HG03457 (cell line): ENCODE results near the gene DOK7.

Experiments
- ATAC-seq: cut with Tn5 transposase; IDR thresholded peaks from one replicate; pipeline ENCODE4 v1.9.1; 2021; ENCODE audit warnings: moderate number of reproducible peaks; ENCODE audit not compliant: unreplicated experiment

DOK7 gene

DNA sequence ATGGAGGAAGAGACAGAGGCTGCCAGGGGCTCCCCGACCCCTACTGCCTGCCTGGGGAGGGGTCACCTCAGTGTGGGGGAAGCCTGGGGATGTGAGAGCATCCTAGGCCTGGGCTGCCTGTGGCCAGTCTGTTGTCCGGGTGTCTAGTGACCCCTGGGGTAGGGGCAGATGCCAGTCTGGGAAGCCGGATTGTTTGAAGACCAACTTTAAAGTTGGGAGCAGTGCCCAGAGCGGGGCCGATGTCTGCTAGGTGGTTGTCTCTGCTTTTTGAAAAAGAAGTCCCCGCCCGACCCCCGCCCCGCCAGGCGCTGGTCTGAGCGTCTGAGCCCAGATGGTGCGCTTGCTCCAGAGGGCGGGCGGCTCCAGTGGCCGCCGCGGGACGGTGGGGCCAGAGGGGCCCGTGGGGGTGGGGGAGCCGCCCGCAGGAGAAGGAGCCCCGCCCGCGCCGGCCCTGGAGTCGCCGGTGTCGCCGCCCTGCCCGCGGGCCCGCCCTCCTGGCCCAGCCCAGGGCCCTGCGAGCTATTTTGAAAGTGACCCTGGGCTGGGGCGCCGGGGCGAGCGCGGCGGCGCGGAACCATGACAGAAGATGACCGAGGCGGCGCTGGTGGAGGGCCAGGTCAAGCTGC lies at the start of gene DOK7:
Gene DOK7, plus strand, starts transcription at position 517 of the 626 bp plus-strand sequence. Its CDS starts 70 bp downstream, at position 587.
- no peak for ATAC-seq

DNA sequence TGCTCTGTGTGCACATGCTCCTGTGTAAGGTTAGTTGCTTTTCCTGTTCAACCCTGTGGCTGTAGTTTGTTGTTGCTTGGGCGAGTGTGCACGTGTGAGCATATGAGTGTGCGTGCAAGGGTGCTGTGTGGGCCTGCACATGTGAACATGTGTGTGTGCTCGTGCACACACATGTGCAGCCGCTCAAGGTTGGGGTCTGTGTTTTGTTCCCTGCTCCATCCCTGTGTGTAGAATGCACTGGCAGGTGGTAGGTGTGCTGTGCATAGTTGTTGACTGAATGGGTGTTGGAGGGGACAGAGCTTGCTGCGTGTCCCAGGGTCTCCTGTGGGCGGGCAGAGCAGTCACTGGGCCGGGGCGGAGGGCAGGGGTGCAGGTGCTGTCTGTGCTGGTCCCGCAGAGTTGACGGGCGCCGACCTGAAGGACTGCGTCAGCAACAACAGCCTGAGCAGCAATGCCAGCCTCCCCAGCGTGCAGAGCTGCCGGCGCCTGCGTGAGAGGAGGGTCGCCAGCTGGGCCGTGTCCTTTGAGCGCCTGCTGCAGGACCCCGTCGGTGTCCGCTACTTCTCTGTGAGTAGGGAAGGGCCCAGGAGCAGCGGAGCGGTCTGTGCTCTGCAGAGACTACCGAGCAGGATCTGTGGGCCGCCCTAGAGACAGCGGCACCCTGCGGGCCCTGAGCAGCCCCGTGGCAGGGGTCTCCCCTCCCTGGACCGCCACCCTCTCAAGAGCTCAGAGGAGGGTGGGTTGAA lies 49.3 kb upstream of the DOK7 start:
- no peak for ATAC-seq

- no peak for ATAC-seq
Measured at GRCh38 chr4:3414421-3415279, 48.5 kb upstream of the DOK7 start.

- ATAC-seq = no peak
Measured at GRCh38 chr4:3415471-3416141, 47.5 kb upstream of the DOK7 start.

GRCh38 chr4:3416270-3416669 lies 46.8 kb upstream of the DOK7 start:
- ATAC-seq = no peak

GRCh38 chr4:3416821-3417221 lies 46.3 kb upstream of the DOK7 start:
- ATAC-seq = no peak

DNA sequence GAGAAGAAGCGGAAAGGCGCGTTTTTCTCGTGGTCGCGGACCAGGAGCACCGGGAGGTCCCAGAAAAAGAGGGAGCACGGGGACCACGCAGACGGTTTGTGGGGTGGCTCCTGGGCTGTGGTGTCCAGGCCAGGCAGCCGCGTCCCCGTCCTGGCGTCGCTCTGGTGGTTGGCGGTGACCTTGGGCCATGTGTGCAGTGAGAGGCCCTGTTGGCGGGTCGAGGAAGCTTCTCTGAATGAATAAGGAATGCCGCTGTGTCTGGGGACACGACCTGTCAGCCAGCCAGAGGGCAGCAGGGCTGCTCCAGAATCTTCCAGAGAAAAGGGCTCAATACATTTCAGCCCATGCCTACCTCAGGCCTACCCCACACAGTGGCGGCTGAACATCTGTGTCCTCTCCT lies 45.7 kb upstream of the DOK7 start:
- no peak for ATAC-seq

DNA sequence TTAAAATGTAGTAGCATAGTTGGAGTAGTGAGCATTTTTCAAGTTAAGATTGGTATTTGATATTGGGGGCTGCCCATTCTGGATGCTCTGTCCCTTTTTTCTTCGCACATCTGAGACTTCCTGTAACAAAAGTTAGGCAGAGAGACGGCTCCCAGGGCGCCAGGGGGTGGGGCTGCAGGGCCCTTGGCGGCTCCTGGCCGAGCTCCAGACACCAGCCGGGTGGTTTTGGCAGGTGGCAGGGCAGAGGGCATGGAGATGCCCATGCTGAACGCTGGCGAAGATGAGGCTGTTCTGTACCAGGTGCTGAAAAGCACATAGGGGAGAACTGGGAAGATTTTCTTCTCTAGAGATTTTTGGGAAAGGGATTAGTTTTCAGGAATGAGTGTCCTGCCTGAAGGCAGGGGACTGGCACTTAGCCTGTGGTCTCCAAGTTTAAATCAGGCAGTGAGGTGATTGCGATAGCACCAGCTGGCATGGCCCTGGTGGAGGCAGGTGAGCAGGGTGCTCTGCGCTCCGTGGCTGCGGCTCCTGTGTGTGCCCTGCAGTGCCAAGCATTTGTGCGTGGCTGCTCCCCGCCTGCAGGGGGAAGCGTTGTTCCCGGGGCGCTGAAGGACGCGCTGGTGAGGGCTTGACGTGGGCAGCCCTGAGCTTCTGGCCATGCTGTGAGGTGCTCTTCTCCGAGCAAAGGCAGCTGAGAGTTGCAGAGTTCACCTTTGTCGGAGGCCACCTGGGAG lies 44.9 kb upstream of the DOK7 start:
- ATAC-seq = no peak

GRCh38 chr4:3419836-3420605 lies 43.1 kb upstream of the DOK7 start:
- ATAC-seq = no peak

GRCh38 chr4:3420606-3420955 lies 42.5 kb upstream of the DOK7 start:
- ATAC-seq = no peak

DNA sequence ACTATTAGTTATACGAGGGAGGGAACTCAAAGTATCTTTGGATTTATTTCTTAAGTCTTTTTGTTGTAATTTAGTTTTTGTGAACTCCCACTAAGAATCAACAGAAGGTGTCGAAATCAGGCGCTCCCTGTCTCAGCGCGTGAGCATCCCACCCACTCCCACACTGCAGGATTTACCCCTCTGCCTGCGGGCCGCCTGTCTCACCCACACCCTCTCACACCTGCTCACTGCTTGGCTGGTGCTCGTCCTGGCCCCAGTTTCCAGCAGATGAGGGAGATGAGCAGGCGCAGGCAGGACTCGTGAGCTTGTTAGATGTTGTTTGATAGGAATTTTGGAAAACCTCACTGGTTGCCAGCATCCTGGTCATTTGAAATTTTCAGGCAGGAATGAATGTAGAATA lies 42.1 kb upstream of the DOK7 start:
- no peak for ATAC-seq

GRCh38 chr4:3421470-3421869 lies 41.6 kb upstream of the DOK7 start:
- ATAC-seq = no peak

DNA sequence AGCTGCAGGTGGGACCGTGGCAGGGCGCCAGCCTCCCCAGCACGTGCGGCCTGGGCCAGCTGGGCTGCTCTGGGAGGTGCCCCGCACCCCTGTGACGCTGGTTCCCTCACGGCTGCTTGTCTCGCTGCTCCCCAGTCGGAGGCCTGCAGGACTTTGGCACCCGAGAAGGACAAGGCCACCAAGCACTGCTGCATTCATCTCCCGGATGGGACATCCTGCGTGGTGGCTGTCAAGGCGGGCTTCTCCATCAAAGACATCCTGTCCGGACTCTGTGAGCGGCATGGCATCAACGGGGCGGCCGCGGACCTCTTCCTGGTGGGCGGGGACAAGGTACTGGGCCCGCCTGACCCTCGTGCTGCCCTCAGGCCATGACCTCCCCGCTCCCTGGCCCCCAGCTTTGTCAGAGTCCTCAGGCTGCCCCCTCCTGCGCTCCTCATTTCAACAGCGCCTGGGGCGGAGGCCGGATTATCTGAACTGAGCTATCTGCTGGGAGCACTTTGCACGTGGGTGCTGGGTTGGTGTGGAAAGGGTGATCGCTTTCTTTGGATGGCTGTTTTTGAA lies 40.8 kb upstream of the DOK7 start:
- no peak for ATAC-seq

GRCh38 chr4:3422808-3423297 lies 40.3 kb upstream of the DOK7 start:
- no peak for ATAC-seq

GRCh38 chr4:3423406-3423805 lies 39.7 kb upstream of the DOK7 start:
- ATAC-seq = no peak

DNA sequence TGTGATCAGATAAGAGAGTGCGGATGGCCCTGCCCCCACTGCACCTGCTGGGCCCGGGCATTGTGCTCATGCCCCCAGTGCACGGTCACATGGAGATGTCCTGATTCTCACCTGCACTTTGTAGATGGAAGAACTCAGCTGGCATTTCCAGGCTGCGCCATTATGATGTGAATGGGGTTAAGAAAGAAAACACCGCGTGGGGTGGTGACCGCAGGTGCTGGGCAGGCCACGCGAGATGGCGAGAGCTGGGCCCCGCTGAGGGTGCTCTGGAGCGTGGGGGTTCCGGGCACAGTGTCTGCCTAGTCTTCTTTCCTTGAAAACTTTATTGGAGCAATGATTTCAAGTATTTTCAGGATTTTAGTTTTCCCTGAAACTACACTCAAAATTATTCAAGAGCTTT lies 39.2 kb upstream of the DOK7 start:
- no peak for ATAC-seq

DNA sequence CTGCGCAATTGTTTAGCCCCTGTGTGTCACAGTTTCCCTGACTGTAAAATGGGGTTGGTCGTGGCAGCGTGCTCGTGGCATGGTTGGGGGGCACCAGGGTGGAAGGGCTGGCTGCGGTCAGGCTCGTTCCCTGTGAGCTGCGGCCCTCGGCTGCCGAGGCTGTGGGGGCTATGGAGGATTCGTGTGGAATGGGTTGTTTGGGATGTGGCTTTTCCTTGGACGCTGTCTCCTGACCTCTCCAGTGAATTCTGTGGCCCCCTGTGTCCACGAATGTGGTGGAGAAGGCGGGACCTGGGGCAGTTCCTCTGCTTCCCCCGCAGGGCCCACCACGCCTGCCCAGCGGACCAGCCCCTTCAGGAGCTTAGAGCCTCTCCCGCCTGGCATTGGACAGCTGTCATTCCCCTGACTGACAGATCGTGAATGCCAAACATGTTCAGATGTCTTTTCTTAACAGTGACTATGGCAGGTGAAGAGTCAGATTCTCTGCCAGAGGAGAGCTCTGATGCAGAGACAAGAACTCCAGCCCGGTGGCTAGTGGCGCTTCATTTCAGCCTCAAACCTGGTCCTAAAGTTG lies 38.5 kb upstream of the DOK7 start:
- ATAC-seq = no peak

GRCh38 chr4:3426465-3427133 lies 36.5 kb upstream of the DOK7 start:
- ATAC-seq = no peak

GRCh38 chr4:3427134-3427476 lies 36.0 kb upstream of the DOK7 start:
- no peak for ATAC-seq
